B cell (primary cell): Measurements from ENCODE around the gene NMB. TPM values are rescaled to one million over a fixed set of nuclear protein-coding genes. Genes with fewer than 3 reads are reported as not detected.

Source experiments
- ATAC-seq: fragments of 200-7000 bp; cut with Tn5 transposase; one replicate; pipeline ENCODE4 v1.10.0; 2021; ENCODE audit warnings: low read depth, mild to moderate bottlenecking, moderate number of reproducible peaks, moderate library complexity
- CTCF ChIA-PET: fragments of 350-600 bp; sonication (Branson Sonifier 250); formaldehyde crosslinking; loops from one replicate; lab custom pipeline; 2021; ENCODE audit warnings: antibody characterized with exemption, inconsistent platforms; lab: Charles Lee
- POLR2A ChIA-PET: fragments of 350-600 bp; sonication (Branson Sonifier 250); formaldehyde crosslinking; loops from one replicate; lab custom pipeline; 2021; ENCODE audit warnings: antibody characterized with exemption; lab: Charles Lee
- DNase-seq: peaks from one replicate; pipeline ENCODE4 v3.0.0; 2013
- H2AFZ ChIP-seq: 2 replicates; pipeline ENCODE4 v1.6.1; 2012; ENCODE audit warnings: mild to moderate bottlenecking, low read depth, low read length; ENCODE audit not compliant: insufficient read depth, poor library complexity, severe bottlenecking
- H3K27ac ChIP-seq, 2 donors: 1 replicate in 1 of 2; 2 replicates in 1 of 2; pipeline ENCODE4 v1.5.1; 2012 to 2013; ENCODE audit warnings: low read length in 2 of 2, mild to moderate bottlenecking in 2 of 2, moderate library complexity in 1 of 2
- H3K27me3 ChIP-seq, 4 experiments: fragments of 200-600 bp in 1 of 4; sonication (generic) in 1 of 4; replicated peaks in 1 of 4; 1 replicate in 2 of 4; 2 replicates in 2 of 4; pipeline versions ENCODE4 v1.6.1 to v1.7.0; 2013 to 2016; ENCODE audit warnings: low read length in 3 of 4, mild to moderate bottlenecking in 2 of 4, mixed read lengths in 1 of 4, moderate library complexity in 1 of 4; ENCODE audit not compliant: insufficient read depth in 4 of 4, control insufficient read depth in 3 of 4; ENCODE audit errors: control extremely low read depth in 1 of 4
- H3K36me3 ChIP-seq, 2 experiments: replicated peaks in 1 of 2; 1 replicate in 1 of 2; 2 replicates in 1 of 2; pipeline versions ENCODE4 v1.6.1 to v1.7.1; 2013; ENCODE audit warnings: low read length in 1 of 2; ENCODE audit not compliant: insufficient read depth in 2 of 2, control insufficient read depth in 1 of 2; ENCODE audit errors: control extremely low read depth in 1 of 2, extremely low read depth in 1 of 2
- H3K4me1 ChIP-seq, 2 donors: fragments of 200-600 bp in 1 of 2; sonication (generic) in 1 of 2; 1 replicate in 1 of 2; 2 replicates in 1 of 2; pipeline versions ENCODE4 v1.5.1 to v1.6.1; 2013 to 2017; ENCODE audit warnings: low read length in 2 of 2; ENCODE audit not compliant: control insufficient read depth in 2 of 2, insufficient read depth in 2 of 2
- H3K4me2 ChIP-seq: replicated peaks from 2 replicates; pipeline ENCODE3; 2012; ENCODE audit warnings: mild to moderate bottlenecking, low read depth, low read length; ENCODE audit not compliant: poor library complexity, severe bottlenecking
- H3K4me3 ChIP-seq, 5 experiments: fragments of 200-600 bp in 1 of 5; sonication (generic) in 1 of 5; 1 replicate in 3 of 5; 2 replicates in 2 of 5; pipeline versions ENCODE4 v1.5.1 to v1.7.0; 2011 to 2016; ENCODE audit warnings: low read length in 4 of 5, mild to moderate bottlenecking in 4 of 5, low read depth in 2 of 5, control low read depth in 1 of 5, moderate library complexity in 1 of 5; ENCODE audit not compliant: insufficient read depth in 1 of 5; ENCODE audit errors: control extremely low read depth in 1 of 5, extremely low read depth in 1 of 5
- H3K79me2 ChIP-seq: fragments of 200-600 bp; sonication (generic); one replicate; pipeline ENCODE4 v1.6.0; 2016; ENCODE audit warnings: low read length; ENCODE audit not compliant: control insufficient read depth, insufficient read depth
- H3K9ac ChIP-seq: fragments of 200-600 bp; sonication (generic); 2 replicates; pipeline ENCODE4 v1.6.1; 2017; ENCODE audit warnings: mild to moderate bottlenecking, low read length, moderate library complexity
- H3K9me3 ChIP-seq, 3 donors: one replicate each; pipeline versions ENCODE4 v1.6.1 to v1.7.1; 2013; ENCODE audit warnings: low read length in 2 of 3; ENCODE audit not compliant: control insufficient read depth in 2 of 3, insufficient read depth in 1 of 3; ENCODE audit errors: control extremely low read depth in 1 of 3
- H4K20me1 ChIP-seq: 2 replicates; pipeline ENCODE4 v1.6.0; 2012; ENCODE audit warnings: mild to moderate bottlenecking, low read length; ENCODE audit not compliant: insufficient read depth, control insufficient read depth, poor library complexity, severe bottlenecking
- H3K27ac Mint-ChIP-seq: one replicate; pipeline ENCODE4 v1.8.0; 2021; ENCODE audit warnings: mixed read lengths
- H3K27me3 Mint-ChIP-seq: one replicate; pipeline ENCODE4 v1.8.0; 2021; ENCODE audit warnings: mixed read lengths
- H3K4me1 Mint-ChIP-seq: one replicate; pipeline ENCODE4 v1.8.0; 2021; ENCODE audit warnings: mixed read lengths
- H3K4me3 Mint-ChIP-seq: one replicate; pipeline ENCODE4 v1.8.0; 2021; ENCODE audit warnings: mixed read lengths
- H3K9me3 Mint-ChIP-seq: one replicate; pipeline ENCODE4 v1.8.0; 2022; ENCODE audit warnings: mixed read lengths; ENCODE audit not compliant: insufficient read depth
- CTCF ChIP-seq: fragments of 200-600 bp; IDR thresholded peaks from one replicate; pipeline ENCODE4 v1.8.0; 2022; ENCODE audit warnings: antibody characterized with exemption, mild to moderate bottlenecking
- EZH2 ChIP-seq: IDR thresholded peaks from 2 replicates; pipeline ENCODE4 v1.6.1; 2012; ENCODE audit warnings: borderline replicate concordance, low read depth, mild to moderate bottlenecking, moderate library complexity, low read length; ENCODE audit not compliant: insufficient read depth, poor library complexity, severe bottlenecking
- WGBS: methylation state at CpG from one replicate; pipeline ENCODE4 v1.1.5; 2013; ENCODE audit warnings: missing lambda C conversion rate; ENCODE audit not compliant: insufficient coverage; 5-methylcytosine and 5-hydroxymethylcytosine counted together
- intact Hi-C: fragments of 100-400 bp; cut with micrococcal nuclease; formaldehyde crosslinking; loops from one replicate; pipeline ENCODE4 v1.10.0; 2022
- polyA plus RNA-seq: library from polyadenylated mRNA; depleted of rRNA; stranded (reverse); fragments of >200 nt; gene quantifications from 2 replicates; pipeline ENCODE4 v1.2.3, GENCODE V29; 2012
- total RNA-seq, 2 donors: library from RNA; stranded (reverse); fragments of 120-200 nt in 1 of 2; gene quantifications; 1 replicate in 1 of 2; 2 replicates in 1 of 2; pipeline versions ENCODE4 v1.2.3 to v1.2.4, GENCODE V29; 2013 to 2022

Gene NMB
- total and polyA plus RNA-seq, 2 donors (not counting 1 experiment from before 2014, with no cell fraction given), result 2.3 to 3.0 TPM

- Mint-ChIP-seq H3K4me3 (no peak overlapping the region), H3K27me3 (no peaks in the 10 kb centered on the region), H3K27ac (peak overlapping the region; percentile 21), H3K9me3 (no peaks in the 10 kb centered on the region), H3K4me1 (peaks cover 12% of the 10 kb centered on the region)
- no peak overlapping the region for H2AFZ ChIP-seq
- no peaks in the 10 kb centered on the region for H3K27me3 ChIP-seq
- peaks cover 2 to 65% of the 10 kb centered on the region in 2 experiments for H3K36me3 ChIP-seq
- H4K20me1 ChIP-seq, result peaks cover 5% of the 10 kb centered on the region
- no peak overlapping the region for H3K9ac ChIP-seq
- TF ChIP-seq CTCF (no peak), EZH2 (no peak)
- no peak overlapping the region for H3K4me2 ChIP-seq
- intact Hi-C loops, result no loop called here
- no peaks in the 10 kb centered on the region for H3K9me3 ChIP-seq
- H3K4me3 ChIP-seq, result no peak overlapping the region
- ATAC-seq (no peak), DNase-seq (no peak)
- 92% methylated on average over 3 of the region's 3 CpGs for WGBS
- no peak overlapping the region for H3K27ac ChIP-seq
- ChIA-PET POLR2A (no interaction called here), CTCF (interaction anchor here (1.1 kb wide), 1 partner anchor 78 kb away, joined by 3 read pairs; no protein-coding TSS in a partner anchor)
- peaks cover 5 to 10% of the 10 kb centered on the region in 2 donors for H3K4me1 ChIP-seq
- H3K79me2 ChIP-seq, result peaks cover 14% of the 10 kb centered on the region
Measured at GRCh38 chr15:84648539-84648938, 9.5 kb downstream of the NMB start.

- intact Hi-C loops, result no loop called here
- Mint-ChIP-seq H3K9me3 (no peaks in the 10 kb centered on the region), H3K4me1 (peaks cover 17% of the 10 kb centered on the region), H3K4me3 (no peak overlapping the region), H3K27ac (no peak overlapping the region), H3K27me3 (no peaks in the 10 kb centered on the region)
- Histone ChIP-seq H3K4me1 (peaks cover 4 to 6% of the 10 kb centered on the region in 2 donors), H3K4me3 (no peak overlapping the region), H3K79me2 (peaks cover 6% of the 10 kb centered on the region), H3K9ac (no peak overlapping the region), H3K4me2 (no peak overlapping the region), H3K27ac (no peak overlapping the region), H3K9me3 (no peaks in the 10 kb centered on the region), H2AFZ (no peak overlapping the region), H4K20me1 (peaks cover 5% of the 10 kb centered on the region), H3K36me3 (peaks cover 4 to 69% of the 10 kb centered on the region in 2 experiments), H3K27me3 (no peaks in the 10 kb centered on the region)
- DNase-seq (no peak), ATAC-seq (no peak)
- POLR2A ChIA-PET, result no interaction called here
- CTCF ChIA-PET, result no interaction called here
- TF ChIP-seq CTCF, result no peak
- no peak for TF ChIP-seq EZH2
Measured at GRCh38 chr15:84647726-84648125, 10.3 kb downstream of the NMB start.
